HG02840 (cell line): Measurements from ENCODE around the gene UBIAD1.

ENCODE experiments used
- ATAC-seq: cut with Tn5 transposase; IDR thresholded peaks from one replicate; pipeline ENCODE4 v1.9.1; 2021; ENCODE audit warnings: mild to moderate bottlenecking, moderate library complexity, moderate number of reproducible peaks; ENCODE audit not compliant: unreplicated experiment, low FRiP score

UBIAD1 gene

GRCh38 chr1:11337580-11338073, 64.6 kb downstream of the UBIAD1 start:
- no peak for ATAC-seq
